Cerebellar cortex (tissue), 1 donor: Measurements from ENCODE around the gene SPAG16.

Experiments used
- DNase-seq: peaks from one replicate; pipeline ENCODE4 v3.0.0-alpha.2; 2015; ENCODE audit warnings: low spot score

SPAG16 gene

DNA sequence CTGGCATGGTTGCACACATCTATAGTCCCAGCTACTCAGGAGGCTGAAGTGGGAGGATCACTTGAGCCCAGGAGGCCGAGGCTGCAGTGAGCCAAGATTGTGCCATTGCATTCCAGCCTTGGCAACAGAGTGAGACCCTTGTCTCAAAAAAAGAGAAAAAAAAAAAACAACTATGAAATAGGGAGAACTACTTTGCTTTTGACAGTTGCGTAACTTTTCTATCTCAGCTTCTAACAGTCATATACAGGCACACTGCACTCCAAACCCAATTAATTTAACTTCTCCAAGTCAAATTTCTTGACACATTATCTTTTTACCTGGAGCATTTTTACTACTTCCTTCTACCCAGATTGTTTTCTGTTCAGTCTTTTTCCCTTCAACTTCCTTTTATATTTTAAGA, 1102.5 kb downstream of the SPAG16 start:
- no peak for DNase-seq

DNA sequence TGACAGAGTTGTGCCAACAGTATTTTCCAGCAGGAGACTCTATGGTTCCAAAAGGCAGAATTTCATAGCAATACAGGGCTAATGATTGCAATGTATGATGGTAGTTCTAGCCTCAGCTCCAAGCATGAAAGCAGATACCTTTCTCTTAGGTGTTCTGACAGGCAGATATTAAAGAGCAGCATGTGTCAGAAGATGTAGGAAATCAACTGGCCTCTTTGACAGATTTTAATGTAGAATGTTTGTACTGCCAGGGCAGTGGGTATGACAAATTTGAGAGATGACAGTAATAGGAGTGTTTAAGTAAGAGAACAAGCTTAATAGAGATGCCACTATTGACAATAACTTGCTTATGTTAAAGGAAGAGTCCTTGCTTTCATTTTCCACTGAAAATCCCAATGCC, 1105.1 kb downstream of the SPAG16 start:
- DNase-seq, result no peak

DNA sequence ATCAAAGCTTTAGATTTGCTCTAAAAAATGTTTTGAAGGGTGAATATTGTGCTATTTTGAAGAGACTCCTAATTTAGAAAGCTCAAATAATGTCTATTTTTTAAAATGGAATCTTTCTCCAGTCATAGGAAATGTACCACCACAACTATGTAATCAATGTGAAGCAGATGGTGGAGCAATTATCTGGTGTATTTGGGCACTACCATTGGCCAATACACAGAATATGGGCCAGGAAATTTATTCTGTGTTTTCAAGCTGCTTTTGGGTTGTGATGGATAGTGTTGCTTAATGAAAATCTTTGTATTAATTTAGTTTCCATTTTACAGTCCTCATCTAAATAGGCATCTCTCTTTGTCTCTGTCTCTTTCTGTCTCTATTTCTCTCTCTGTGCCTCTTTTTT, 1109.5 kb downstream of the SPAG16 start:
- no peak for DNase-seq

GRCh38 chr2:214395040-214395439, 1110.8 kb downstream of the SPAG16 start:
- no peak for DNase-seq

GRCh38 chr2:214401580-214401979, 1117.3 kb downstream of the SPAG16 start:
- DNase-seq, result no peak

GRCh38 chr2:214410128-214410775, 1126.0 kb downstream of the SPAG16 start:
- no peak for DNase-seq

DNA sequence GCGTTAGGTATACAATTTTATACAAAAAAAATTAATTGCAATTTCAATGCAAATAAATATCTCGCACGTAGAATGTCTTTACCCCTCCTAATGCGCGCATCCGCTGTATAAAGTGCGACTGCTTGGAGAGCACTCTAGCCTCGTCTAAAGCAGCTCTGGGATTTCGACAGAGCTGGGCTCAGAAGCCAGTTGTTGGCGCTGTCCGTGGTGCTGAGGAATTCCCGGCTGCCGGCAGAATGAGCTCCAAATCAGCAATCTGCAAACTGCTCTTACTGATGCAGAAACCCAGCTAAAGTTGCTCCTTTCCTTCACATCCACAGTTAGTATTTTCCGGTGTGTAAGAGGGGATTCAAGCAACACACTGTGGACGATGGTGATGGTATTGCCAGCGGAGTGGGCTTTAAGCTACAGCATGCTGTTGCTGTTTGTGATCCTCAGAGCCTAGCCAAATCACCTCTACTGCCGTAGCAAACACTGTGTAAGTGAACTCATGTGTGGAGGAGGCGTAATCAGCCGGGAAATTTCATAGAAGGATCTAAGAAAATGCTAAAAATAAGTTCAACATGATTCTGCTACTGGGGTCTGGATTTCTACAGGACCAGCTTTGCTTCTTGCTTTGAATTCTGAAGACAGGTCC, 1126.8 kb downstream of the SPAG16 start, which contains the start of gene VWC2L:
VWC2L (plus strand) TSS at position 137 of the 637 bp plus-strand sequence. CDS start 3,140 bp downstream, outside the sequence.
- DNase-seq, result peak; percentile 50

GRCh38 chr2:214412679-214413078, 1128.4 kb downstream of the SPAG16 start:
- no peak for DNase-seq

DNA sequence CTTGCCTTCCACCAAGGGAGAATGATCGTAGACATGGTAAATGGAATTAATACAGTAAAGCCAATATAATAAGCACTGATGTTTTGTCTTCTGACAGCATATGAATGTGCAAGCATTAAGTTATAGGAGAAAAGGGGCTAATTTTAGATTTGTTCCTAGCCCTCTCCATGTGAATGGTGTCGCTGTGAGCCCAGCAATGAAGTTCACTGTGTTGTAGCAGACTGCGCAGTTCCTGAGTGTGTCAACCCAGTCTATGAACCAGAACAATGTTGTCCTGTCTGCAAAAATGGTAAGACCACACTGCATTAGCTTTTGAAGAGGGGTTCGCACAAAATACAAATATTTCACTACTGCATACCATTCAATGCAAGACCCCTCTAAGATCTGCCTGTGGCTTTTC, 1152.2 kb downstream of the SPAG16 start:
- DNase-seq, result no peak

GRCh38 chr2:214450118-214450894, 1166.0 kb downstream of the SPAG16 start:
- no peak for DNase-seq

DNA sequence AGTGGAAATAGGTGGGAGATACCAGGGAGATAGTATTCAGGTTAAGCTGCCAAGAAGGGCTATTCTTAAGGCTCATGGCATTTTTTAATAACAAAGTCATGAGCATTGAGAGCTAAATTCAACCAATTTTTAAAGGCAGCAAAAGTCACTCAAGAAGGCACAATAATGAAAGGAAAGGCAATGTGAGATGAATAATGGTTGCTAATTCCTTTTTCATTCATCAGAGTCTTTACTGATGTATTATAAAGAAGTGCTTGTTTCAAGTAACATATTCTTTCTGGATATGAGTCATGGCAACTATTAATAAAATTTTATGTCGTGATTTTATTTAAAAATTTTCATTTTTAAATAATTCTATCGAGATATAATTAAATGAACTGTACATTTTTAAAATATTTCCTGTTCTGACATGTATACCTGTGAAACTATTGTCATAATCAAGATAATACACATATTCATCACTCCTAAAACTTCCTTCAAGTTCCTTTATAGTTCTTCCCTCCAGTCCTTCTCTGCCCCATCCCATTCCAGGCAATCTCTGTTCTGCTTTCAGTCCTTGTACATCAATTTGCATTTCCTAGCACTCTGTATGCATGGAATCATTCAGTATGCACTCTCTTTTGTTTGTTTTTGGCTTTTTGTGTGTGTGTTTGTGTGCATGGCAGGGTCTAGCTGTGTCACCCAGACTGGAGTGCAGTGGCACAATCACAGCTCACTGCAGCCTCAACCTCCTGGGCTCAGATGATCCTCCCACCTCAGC, 1167.4 kb downstream of the SPAG16 start:
- DNase-seq, result no peak
